GM15510 (cell line): ENCODE measurements around the gene SORCS1.

ENCODE experiments used
- POLR2A ChIP-seq: IDR thresholded peaks from 3 replicates; pipeline ENCODE4 v1.6.1; 2011; ENCODE audit warnings: borderline replicate concordance; ENCODE audit not compliant: insufficient read length; ENCODE audit errors: extremely low read depth

Gene SORCS1

DNA sequence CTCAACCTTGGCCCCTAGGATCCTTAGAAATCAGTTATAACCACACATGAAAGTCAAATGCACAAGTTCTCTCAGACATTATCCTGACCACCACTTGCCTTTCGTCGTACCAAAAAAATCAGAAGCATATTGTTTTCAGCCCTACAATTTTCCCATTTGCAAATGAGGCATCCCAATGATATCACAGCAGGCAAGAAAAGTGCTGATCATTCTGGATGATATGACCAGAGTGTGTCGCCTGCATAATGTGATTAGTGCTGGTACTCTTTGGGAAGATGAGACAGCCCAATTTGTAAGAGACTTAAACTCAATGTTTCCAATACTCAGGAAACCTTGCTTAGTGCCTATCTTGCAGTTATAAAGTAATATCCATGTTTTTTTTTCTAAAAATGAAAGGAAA is 168.0 kb downstream of the SORCS1 start:
- TF ChIP-seq POLR2A = no peak

DNA sequence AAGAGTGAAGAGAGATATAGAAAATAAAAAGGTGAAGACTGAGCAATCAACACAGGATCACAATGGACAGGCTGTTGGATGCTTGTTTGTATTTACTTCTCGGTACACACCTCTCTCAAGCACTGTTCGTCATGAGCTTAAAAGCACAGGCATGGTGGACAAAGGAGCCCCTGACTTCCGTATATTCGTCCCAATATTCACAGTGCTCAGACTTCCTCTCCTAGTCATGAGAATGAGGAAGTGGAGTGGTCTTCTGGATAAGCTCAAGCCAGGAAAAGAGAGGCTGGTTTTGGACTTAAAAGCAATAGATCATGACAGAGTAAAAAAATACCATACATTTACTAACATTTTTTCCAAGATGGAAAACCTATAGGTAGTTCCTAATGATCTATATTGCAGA is 172.5 kb downstream of the SORCS1 start:
- TF ChIP-seq POLR2A = no peak

DNA sequence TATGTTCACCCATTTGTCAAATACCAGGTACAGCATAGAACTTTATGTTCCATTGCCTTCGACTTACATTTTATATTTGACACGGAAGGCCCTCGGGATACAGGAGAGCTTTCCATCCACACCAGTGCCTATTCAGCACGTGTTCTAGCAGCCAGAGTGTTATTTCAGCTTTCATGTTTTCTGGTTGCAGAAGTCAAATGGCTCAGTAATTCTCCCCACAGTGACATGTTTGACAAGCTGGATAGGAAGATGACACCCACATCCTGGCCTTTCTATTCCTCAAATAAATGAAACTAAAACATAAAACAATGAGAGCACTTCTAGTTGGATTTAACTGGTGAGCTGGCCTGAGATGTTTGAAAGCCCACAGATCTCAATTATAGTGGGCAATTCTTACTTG is 173.4 kb downstream of the SORCS1 start:
- no peak for TF ChIP-seq POLR2A

DNA sequence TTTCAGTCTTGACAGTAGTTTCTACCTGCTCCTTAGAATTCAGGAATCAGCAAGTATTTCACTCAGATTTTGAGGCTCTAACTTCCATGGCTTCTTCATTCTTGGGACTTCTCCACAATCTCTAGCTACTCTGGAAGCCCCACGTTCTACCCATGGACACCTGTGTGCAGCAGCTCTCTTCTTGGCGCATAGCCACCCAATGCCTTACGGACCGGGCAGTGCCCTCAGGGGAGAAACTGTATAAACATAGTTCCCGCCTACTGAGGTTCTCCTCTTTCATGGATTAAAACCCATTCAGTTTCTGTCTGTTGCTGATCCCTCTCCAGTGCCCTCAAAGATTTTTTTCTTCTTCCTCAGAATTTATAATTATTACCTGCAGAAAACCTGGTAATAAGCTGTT is 177.1 kb downstream of the SORCS1 start:
- no peak for TF ChIP-seq POLR2A

DNA sequence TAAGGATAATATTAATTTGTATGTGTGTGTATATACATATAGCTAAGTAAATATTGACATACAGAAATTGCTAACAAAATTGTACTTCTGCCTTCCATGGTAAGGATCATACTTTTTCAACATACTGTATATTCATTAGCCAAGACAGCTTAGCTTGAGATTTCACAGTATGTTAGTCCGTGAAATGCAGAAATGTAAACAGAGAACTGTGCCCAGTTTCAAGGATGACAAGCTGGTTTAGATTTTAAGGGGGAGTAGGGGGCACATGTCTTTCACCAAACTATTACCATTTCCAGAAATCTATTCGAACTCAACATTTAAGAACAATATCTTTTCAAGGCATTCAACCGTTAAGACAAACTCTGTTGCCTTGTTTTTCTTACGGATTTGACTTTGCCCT is 182.2 kb downstream of the SORCS1 start:
- no peak for TF ChIP-seq POLR2A

DNA sequence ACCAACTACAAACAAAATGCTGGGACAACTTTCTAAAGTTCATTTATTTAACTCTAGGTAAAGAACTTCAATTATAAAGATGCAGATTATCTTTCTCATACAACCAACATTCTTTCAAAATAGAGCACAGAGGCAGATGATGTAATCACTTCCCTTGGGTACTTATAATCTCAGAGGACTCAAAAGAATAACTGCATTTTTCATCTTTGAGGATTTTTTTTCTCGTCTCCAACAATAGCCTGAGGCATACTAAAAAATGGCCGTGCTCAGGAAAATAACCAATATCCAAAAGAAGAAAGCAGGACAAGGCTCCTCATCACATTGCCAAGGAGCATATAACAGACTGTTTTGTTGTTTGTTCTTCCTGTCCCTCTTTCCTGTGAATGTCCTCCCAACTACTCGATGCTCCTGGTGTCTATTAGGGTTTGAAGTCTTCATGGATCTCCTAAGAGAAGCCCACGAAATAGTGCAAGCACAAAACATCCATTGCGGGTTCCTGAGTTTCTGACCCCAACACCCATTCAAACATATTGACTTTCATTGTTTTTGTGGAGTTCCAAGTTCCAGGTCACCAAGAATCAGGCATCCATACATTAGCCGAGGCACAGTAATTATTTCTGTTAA is 182.9 kb downstream of the SORCS1 start:
- TF ChIP-seq POLR2A = no peak

DNA sequence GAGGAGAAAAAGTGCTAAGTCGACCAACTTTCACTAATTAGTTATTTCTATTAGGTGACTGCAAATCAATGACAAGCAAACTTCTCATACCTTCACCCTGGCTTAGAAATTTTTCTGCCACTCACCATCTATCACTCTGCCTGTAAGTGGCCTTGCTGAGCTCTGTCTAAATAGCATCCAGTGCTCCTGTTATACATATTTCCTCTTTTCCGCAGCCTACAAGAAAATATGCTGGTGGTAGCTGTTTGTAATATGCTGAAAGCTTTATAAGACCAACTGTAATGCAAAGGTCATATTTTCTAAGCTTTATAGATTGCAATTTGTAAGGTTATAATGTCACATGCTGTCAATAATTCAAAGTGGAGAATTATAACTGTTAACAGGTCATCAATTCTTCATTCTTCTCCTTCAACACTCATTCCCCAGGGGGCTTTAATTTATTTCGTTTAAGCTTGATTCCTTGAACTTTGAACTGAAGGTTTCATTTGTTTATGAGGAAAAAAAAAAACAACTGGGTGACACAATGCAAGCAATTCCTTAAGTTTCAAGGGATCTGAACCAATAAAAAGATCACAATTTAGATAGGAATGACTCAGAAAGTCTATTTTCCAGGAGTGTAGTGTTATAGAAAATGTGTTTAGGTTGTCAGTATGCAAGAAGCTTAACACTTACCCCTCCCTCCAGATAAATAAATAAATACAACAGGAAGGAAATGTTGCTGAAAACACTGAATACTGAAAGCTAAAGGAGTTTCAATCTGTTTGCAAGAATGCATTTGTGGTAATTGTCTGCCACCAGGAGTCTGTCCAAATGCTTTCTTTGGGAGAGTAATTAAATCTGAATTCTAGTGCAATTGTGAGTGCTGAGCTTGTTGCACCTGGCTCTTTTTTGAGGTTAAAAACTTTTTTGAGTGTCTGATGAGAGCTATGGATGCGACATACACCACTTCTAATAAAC is 183.7 kb downstream of the SORCS1 start:
- no peak for TF ChIP-seq POLR2A

DNA sequence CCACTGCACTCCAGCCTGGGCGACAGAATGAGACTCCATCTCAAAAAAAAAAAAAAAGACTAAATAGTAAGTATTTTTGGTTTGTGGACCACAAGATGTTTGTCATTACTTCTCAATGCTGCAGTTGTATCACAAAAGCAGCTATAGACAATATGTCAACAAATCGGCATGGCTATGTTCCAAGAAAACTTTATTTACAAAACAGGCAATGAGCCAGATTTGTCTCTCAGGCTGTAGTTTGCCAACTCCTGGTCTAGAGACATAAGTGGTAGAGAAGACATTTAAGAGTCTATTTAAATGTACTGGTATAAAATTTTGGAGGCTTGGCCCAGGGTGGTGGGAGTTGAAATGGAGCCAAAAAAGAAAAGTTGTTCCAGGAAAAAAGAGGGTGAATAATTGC is 185.8 kb downstream of the SORCS1 start:
- no peak for TF ChIP-seq POLR2A

DNA sequence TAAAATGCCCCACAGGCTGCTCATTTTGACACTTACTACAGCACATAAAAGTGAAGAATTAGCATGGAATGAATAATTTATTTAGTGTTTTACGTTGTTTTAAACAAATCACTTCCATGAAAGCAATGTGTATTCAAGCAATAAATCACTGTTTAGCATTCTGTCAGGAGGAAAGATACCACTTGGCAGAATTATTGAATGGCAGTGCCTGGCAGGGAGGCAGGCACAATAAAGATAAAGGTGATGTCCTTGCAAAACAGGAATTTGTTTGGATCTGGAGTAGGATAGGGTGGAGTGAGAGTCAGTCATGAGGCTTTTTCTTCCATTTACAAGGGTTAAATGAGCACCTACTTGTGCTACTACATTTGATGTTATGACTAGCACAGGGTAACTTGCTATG is 190.8 kb downstream of the SORCS1 start:
- TF ChIP-seq POLR2A = no peak

DNA sequence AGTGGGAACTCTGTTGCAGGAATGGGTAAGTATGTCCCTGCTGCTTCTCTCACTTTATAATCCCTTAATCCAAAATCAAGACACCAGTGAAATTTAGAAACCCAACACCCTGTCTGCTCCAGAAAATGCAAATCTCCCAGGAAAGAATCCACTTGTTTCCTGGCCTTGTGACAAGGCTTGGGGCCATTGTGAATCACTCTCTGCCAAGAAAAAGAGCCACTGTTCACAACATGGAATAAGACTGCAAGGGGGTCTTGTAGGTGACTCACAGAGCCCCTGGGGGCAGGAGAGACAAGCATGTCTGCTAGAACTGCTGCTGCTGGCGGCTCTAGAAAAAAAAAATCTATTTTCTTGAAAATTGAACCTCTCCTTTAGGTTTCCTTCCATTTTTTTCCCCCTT is 191.2 kb downstream of the SORCS1 start:
- no peak for TF ChIP-seq POLR2A

DNA sequence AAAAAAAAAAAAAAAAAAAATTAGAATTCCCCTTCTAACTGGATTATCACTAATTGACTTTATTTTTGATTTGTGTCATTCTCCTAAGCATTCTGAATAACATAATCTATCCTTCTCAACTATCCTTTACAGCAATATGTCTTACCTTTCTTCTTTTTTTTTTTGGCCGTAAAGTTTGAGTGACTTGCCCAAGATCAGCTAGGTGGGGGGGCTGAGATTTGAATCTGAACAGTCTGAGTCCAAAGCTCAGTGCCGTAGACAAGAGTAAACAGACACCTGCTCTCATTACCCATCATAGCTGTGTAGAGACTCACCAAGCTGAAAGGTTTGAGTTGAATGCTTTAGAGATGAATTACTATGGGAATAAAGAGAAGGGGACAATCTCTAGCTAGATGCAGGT is 192.1 kb downstream of the SORCS1 start:
- no peak for TF ChIP-seq POLR2A

DNA sequence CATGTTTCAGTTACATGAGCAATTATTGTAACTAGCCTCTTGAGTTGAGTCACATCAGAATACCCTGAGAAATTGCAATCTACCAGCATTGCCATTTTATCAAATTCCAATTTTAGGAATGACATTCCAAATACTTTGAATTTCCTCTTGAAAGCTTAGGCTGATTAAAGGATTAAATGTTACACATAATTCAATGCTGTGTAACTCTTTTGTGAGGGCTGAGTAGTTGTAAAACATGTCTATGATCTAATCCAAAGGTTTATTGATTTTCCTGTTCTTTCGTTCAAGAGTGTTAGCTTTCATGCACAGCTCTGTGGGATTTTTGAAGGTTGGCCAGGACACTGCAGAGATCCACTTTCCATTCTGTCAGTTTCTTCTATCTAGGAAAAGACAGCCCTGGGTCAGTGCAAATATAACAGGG is 193.1 kb downstream of the SORCS1 start:
- TF ChIP-seq POLR2A = no peak

DNA sequence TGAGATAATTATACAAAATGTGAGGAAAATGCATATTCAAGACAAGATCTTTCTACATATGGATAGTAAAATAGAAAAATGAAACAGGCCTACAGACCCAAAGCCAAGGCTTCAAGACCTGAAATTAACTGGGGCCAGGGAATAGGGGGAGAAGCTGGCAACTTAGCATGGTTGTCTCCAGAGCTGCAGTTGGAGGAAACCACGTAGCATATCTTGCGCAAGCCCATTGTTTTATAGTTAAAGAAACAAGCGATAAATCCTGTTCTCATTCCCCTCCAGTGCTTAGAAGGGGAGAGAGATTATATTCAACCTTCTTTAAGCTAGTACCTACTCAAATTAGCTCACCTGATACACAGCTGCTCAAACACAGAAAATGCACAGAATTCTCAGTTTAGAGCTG is 197.1 kb downstream of the SORCS1 start:
- TF ChIP-seq POLR2A = no peak

DNA sequence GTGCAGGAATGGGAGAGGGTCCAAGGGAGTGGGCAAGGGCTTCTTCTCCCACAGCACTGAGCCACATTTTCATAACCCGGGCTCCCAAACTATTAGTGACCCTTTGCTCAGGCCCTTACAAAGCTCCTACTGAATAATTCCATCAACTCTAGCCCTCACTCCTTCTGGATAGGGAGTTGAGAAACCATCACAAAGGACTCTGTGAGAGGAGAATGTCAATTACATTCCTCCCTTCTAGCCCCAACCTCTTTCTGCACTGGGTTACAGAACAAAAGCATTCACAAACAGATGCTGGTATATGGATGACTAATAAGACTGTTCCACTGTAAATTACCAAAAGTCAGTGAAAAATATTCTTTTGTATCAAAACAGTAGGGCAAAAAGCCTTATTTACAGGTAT is 203.7 kb downstream of the SORCS1 start:
- TF ChIP-seq POLR2A = no peak

DNA sequence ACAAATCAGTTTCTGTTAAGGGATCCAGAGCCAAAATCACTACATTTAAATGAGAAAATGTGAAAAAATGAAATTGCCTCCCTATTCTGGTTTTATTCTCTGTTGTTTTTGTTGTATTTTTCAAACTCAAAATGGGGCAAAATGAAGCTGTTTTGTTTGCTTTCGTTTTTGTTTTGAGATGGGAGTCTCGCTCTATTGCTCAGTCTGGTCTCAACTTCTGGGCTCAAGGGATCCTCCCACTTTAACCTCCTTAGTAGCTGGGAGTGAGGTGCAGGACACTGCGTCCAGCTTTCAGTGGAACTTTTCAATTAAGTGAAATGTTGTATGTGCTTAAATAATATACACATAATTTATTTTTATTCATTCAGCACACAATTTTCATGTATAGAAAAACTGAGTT is 205.0 kb downstream of the SORCS1 start:
- no peak for TF ChIP-seq POLR2A

DNA sequence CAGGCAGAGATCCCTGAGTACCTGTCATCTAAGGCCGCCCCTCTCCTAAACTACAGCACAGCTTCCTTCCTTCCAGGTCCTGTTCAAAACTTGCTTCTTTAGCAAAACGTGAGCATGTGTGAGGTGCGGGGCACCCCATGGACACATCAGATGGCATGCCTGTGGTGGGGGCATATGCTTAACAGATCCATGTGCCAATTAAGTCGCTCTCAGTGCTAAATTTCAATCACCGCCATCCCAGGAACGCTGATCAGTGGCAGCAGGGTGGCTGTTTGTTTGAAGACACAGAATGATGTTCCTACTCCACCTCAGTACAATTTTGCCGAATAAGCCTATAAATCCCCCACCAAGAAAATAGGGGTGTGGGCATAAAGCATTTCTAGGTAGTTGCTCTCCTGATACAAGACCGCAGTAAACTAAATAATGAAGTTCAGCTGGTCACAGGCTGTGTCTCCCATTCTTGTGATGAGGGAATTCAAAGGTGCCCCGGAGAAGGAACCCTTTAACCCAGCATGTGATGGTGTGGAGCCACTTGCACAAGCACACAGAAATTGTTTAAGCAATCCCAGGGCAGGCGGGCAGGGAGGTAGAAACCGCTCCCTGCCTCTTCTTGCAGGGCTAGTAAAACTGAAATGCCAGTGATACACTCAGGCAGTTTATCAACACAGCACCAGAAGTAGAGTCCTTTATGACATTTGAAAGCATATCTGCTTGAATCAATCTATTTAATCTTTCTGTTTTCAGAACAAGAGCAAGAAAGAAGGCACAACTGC is 205.7 kb downstream of the SORCS1 start:
- TF ChIP-seq POLR2A = no peak

DNA sequence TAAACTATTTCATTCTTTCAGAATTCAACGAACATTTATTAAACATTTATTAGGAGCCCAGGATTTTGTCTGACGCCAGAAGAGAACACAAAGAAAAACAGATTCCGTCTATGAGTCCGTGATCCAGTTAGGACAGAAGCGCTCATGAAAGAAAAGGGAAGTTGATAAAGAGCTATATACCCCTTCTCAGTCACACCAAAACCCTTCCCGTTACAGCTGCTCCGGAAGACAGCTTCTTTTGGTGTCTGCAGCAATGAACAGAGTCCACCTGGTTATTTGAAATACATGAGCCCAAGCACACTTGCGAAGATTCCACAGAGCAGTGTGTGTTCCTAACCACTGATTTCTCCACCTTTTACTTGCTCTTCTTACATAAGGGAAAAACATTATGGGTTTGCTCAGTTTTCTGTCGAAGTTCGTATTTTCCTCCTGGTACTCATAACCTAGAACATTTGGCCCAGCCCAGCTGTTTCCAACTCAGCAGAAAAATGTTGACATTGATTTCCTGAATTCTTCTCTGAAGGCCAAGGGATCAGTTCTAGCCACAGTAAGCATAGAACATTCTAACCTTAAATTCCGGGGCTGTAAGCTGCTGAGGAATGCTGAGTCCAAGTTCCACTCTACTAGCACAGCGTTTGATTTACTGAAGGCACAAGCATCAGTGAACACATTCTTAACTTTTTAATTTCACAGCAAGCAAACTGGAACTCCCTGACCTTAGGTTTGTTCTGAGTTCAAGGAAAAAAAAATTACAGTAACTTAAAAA is 206.5 kb downstream of the SORCS1 start:
- TF ChIP-seq POLR2A = no peak
